Measurements from ENCODE around the gene NWD2. TPM values are rescaled to one million over a fixed set of nuclear protein-coding genes. Genes with fewer than 3 reads are reported as not detected.

NWD2 gene
- total RNA-seq, 1 experiment from 2014 or later, result not detected

- BruUV-seq (replicated peaks), result no TSS peak
- intact Hi-C loops (cut with micrococcal nuclease), result loop anchor here (1.0 kb wide), 1 partner anchor 44 kb away; no protein-coding TSS in a partner anchor
- no peaks in the 10 kb centered on the region for H3K4me1 ChIP-seq (ENCODE audit: control insufficient read depth in 1 of 2, insufficient read depth in 2 of 2, low read length in 2 of 2)
- ATAC-seq (no peak), DNase-seq (ENCODE audit: low read depth, low spot score) (no peak)
- no peaks in the 10 kb centered on the region for H4K20me1 ChIP-seq (ENCODE audit: insufficient read depth)
- POLR2A ChIA-PET, result no interaction called here
- no peak overlapping the region for H2AFZ ChIP-seq (ENCODE audit: low read depth, low read length, poor library complexity, severe bottlenecking)
- no peaks in the 10 kb centered on the region for H3K9me3 ChIP-seq (ENCODE audit: control insufficient read depth in 1 of 2, insufficient read depth in 1 of 2, low read depth in 1 of 2, low read length in 2 of 2)
- no peak overlapping the region for H3K4me2 ChIP-seq (ENCODE audit: low read length)
- no peaks in the 10 kb centered on the region for H3K27me3 ChIP-seq (ENCODE audit: insufficient read depth, low read length)
- no peaks in the 10 kb centered on the region for H3K9me2 ChIP-seq (ENCODE audit: insufficient read depth)
- H3K27ac ChIP-seq (ENCODE audit: low read depth, low read length), result no peak overlapping the region
- H3K9ac ChIP-seq (ENCODE audit: low read length), result no peak overlapping the region
- CTCF ChIA-PET, result no interaction called here
- H3K36me3 ChIP-seq (ENCODE audit: control insufficient read depth in 1 of 2, insufficient read depth in 2 of 2, low read length in 2 of 2), result no peaks in the 10 kb centered on the region
- H3K79me2 ChIP-seq (ENCODE audit: insufficient read depth, low read length), result no peaks in the 10 kb centered on the region
- RAD21 ChIA-PET (ENCODE audit: low non-redundant PET in 1 of 2, low total read pairs in 2 of 2, uncharacterized antibody in 2 of 2, unreplicated experiment in 2 of 2), result no interaction called here
- no peak for TF ChIP-seq FOSL1 (IDR thresholded peaks at IDR 0.05; ENCODE audit: low read depth)
- no peak for TF ChIP-seq SIN3A (IDR thresholded peaks at IDR 0.05; ENCODE audit: low read depth)
- TF ChIP-seq, protein P1, sequence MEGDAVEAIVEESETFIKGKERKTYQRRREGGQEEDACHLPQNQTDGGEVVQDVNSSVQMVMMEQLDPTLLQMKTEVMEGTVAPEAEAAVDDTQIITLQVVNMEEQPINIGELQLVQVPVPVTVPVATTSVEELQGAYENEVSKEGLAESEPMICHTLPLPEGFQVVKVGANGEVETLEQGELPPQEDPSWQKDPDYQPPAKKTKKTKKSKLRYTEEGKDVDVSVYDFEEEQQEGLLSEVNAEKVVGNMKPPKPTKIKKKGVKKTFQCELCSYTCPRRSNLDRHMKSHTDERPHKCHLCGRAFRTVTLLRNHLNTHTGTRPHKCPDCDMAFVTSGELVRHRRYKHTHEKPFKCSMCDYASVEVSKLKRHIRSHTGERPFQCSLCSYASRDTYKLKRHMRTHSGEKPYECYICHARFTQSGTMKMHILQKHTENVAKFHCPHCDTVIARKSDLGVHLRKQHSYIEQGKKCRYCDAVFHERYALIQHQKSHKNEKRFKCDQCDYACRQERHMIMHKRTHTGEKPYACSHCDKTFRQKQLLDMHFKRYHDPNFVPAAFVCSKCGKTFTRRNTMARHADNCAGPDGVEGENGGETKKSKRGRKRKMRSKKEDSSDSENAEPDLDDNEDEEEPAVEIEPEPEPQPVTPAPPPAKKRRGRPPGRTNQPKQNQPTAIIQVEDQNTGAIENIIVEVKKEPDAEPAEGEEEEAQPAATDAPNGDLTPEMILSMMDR (IDR thresholded peaks at IDR 0.05 in 2 of 3, conservative IDR thresholded peaks at IDR 0.05 in 1 of 3; ENCODE audit: borderline replicate concordance in 1 of 3, insufficient read depth in 1 of 3, low read depth in 2 of 3, low read length in 2 of 3), result no peak
- TF ChIP-seq SRF (IDR thresholded peaks at IDR 0.05; ENCODE audit: low read depth), result no peak
- no peak for TF ChIP-seq EZH2 (IDR thresholded peaks at IDR 0.05)
- TF ChIP-seq CEBPB (IDR thresholded peaks at IDR 0.05; ENCODE audit: low read depth), result no peak
- no peak for TF ChIP-seq YY1 (IDR thresholded peaks at IDR 0.05; ENCODE audit: extremely low read depth, insufficient replicate concordance, low read depth, low read length)
- no peak overlapping the region for H3K4me3 ChIP-seq (replicated peaks in 1 of 2; ENCODE audit: low read depth in 1 of 2, low read length in 2 of 2)
Measured at GRCh38 chr4:37299468-37299867, 54.9 kb downstream of the NWD2 start.

- Histone ChIP-seq H3K27ac (ENCODE audit: low read depth, low read length) (no peak overlapping the region), H3K79me2 (ENCODE audit: insufficient read depth, low read length) (no peaks in the 10 kb centered on the region), H3K9me3 (ENCODE audit: control insufficient read depth in 1 of 2, insufficient read depth in 1 of 2, low read depth in 1 of 2, low read length in 2 of 2) (no peaks in the 10 kb centered on the region), H3K4me3 (replicated peaks in 1 of 2; ENCODE audit: low read depth in 1 of 2, low read length in 2 of 2) (no peak overlapping the region), H2AFZ (ENCODE audit: low read depth, low read length, poor library complexity, severe bottlenecking) (no peak overlapping the region), H4K20me1 (ENCODE audit: insufficient read depth) (no peaks in the 10 kb centered on the region), H3K9me2 (ENCODE audit: insufficient read depth) (no peaks in the 10 kb centered on the region), H3K27me3 (ENCODE audit: insufficient read depth, low read length) (no peaks in the 10 kb centered on the region), H3K4me2 (ENCODE audit: low read length) (no peak overlapping the region), H3K36me3 (ENCODE audit: control insufficient read depth in 1 of 2, insufficient read depth in 2 of 2, low read length in 2 of 2) (no peaks in the 10 kb centered on the region), H3K4me1 (ENCODE audit: control insufficient read depth in 1 of 2, insufficient read depth in 2 of 2, low read length in 2 of 2) (no peaks in the 10 kb centered on the region), H3K9ac (ENCODE audit: low read length) (no peak overlapping the region)
- no peak for ATAC-seq
- no TSS peak for BruUV-seq (replicated peaks)
- RAD21 ChIA-PET (ENCODE audit: low non-redundant PET in 1 of 2, low total read pairs in 2 of 2, uncharacterized antibody in 2 of 2, unreplicated experiment in 2 of 2), result no interaction called here
- no peak for DNase-seq (ENCODE audit: low read depth, low spot score)
- CTCF ChIA-PET, result no interaction called here
- POLR2A ChIA-PET, result no interaction called here
- intact Hi-C loops (cut with micrococcal nuclease), result no loop called here
- no peak for TF ChIP-seq REST (IDR thresholded peaks at IDR 0.05; ENCODE audit: low read depth)
- TF ChIP-seq ATF3 (IDR thresholded peaks at IDR 0.05), result no peak
- TF ChIP-seq, protein P1 (IDR thresholded peaks at IDR 0.05 in 2 of 3, conservative IDR thresholded peaks at IDR 0.05 in 1 of 3; ENCODE audit: borderline replicate concordance in 1 of 3, insufficient read depth in 1 of 3, low read depth in 2 of 3, low read length in 2 of 3), result no peak
- TF ChIP-seq RAD21 (IDR thresholded peaks at IDR 0.05; ENCODE audit: low read depth), result no peak
- no peak for TF ChIP-seq POLR2AphosphoS5 (IDR thresholded peaks at IDR 0.05; ENCODE audit: low read depth, low read length)
- no peak for TF ChIP-seq CBX3 (IDR thresholded peaks at IDR 0.05; ENCODE audit: low read depth)
- TF ChIP-seq SRF (IDR thresholded peaks at IDR 0.05; ENCODE audit: low read depth), result no peak
- TF ChIP-seq FOSL1 (IDR thresholded peaks at IDR 0.05; ENCODE audit: low read depth), result no peak
- TF ChIP-seq SP1 (IDR thresholded peaks at IDR 0.05; ENCODE audit: low read depth), result no peak
Measured at GRCh38 chr4:37304612-37305011, 60.1 kb downstream of the NWD2 start.

All from HCT116 (cell line).